DMS 273 treated with DMSO at 0.1 percent for 48 hours (cell line): ENCODE measurements around the gene PEX16.

Source experiments
- DNase-seq: peaks from one replicate; lab custom pipeline; 2025; lab: John Stamatoyannopoulos, UW

Gene PEX16

DNA sequence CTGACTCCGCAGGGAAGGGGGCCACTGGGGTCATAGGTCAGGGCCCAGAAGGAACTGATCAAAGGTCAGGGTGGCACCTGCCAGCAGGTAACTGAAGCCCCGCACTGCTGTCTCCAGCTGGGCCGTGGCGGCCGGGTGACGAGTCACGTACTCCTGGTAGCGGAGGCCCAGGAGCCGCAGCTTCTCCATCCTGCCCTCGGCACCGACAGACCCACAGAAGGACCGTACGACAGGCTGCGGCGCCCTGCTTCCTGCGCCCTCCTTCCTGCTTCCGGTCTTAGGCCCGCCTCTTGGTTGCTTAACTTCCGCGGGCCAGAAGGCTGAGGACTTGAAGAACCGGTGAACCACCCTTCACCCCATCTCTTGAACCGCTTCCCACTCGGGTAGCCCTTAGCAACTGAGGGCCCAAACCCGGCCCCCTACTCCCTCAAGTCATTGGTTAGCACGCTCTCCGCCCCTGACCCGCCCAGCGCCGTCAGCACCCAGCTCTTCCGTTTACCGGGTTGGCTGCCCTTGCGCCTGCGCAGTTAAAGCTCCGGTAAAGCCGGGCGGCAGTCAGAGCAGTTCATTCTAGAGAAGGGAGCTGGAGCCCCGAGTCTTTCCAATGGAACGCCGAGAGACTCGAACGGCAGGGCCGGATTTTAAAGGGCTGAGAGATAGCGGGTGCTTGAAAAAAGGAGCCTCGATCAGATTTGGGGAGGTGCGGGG, at the start of gene PEX16:
TSS of gene PEX16 (minus strand) at position 255 of the 708 bp plus-strand sequence. CDS start at position 189, 66 bp downstream.
- DNase-seq = peak; percentile 93

GRCh38 chr11:45964911-45965389, 47.3 kb upstream of the PEX16 start:
- peak; percentile 9 for DNase-seq

DNA sequence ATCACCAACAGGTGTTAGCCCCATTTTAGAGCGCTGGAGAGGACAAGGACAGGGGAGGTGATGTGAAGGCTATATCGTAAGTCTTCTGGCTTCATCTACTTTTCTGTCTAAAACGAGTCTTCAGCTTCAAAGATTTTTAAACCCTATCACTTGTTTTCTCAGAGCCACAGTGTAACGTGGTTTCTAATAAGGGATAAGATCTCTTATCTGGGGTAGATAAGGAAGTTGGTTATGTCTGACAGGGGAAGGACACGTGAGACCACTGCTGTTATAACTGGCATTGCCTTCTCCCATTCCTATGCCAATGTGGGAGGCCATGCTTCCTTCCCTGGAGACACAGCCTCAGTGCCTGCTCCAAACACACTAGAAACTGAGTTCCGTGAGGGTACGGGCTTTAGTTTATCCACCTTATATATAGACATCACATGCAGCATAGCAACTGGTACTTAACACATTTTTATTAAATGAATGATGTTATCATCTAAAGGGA, 44.1 kb upstream of the PEX16 start:
- no peak for DNase-seq

GRCh38 chr11:45960387-45961095, 42.9 kb upstream of the PEX16 start:
- no peak for DNase-seq

DNA sequence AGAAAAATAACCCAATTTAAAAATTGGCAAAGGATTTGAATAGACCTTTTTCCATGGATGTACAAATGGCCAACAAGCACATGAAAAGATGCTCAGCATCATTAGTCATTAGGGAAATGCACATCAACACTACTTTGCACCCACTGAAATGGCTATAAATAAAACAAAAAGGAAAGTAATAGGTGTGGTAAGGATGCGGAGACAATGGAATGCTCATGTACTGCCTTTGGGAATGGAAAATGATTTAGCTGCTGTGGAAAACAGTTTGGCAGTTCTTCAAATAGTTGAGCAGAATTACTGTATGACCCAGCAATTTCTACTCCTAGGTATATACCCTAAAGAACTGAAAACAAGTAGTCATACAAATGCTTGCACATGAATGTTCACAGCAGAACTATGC, 42.2 kb upstream of the PEX16 start:
- DNase-seq = no peak

DNA sequence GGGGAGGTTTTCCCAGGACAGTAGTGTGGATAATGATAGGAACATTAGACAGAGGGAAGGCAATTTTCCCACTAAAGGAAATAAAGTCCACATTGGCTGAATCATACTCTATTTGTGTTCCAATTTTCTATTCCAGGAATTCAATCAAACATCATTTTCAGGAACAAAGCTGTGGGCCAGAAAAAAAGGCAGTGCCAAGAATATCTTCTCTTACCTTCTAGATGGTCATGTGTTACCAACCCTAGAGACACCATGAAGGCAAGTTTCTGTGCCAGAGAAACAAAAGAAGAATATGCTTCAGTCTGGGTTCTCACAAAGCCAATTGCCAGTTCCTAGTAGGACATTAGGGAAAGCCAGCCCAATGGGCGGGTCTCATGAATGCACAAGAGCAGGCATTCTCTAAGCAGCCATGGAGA, 32.3 kb upstream of the PEX16 start:
- no peak for DNase-seq

- no peak for DNase-seq
Observed at GRCh38 chr11:45948356-45948755, 30.7 kb upstream of the PEX16 start.

DNA sequence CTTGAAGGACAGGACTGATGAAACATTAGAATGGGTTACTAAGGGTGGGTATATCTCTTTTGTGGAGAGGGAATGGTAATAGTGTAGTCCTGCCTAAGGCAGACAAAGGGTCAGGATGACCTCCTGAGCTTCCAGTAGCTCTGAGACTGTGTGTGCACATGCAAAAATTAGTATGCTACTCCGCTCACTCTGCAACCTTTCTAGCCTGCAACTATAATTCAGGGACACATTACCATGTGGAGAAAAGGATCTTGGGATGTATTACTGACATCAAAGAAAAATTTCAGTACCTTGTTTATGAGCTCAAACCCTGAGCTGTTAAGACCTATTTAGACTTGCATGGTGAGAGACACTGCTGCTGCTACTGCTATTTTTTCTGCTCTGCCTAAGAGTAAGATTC, 30.2 kb upstream of the PEX16 start:
- DNase-seq = no peak

DNA sequence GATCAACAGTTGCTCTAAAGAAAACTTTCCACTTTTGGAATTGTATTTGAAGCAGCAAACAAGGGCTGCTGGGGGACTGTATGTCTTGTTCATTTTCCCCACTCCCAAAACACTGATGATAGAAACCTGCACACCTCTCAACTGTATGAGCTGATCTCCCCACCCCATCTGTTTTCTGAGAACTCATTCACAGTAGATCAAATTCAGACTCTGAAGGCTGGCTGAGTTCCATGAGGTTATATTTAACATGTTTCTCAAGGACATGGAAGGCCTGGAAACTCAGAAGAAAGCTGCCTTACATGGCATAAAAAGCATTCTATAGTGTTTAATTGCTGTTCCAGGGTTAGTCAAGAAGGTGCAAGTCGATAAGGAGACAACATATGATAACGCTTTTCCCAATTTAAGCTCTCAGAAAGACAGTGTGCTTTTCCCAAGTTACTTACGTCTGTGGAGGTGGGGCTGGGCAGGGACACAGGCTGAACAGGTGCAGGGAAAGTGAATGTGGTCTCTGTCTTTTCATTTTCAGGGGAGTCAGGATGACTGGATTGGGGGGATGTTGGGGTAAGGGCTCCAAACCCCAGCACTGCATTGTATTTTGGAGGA, 27.8 kb upstream of the PEX16 start:
- no peak for DNase-seq

GRCh38 chr11:45942381-45942780, 24.7 kb upstream of the PEX16 start:
- DNase-seq = no peak

DNA sequence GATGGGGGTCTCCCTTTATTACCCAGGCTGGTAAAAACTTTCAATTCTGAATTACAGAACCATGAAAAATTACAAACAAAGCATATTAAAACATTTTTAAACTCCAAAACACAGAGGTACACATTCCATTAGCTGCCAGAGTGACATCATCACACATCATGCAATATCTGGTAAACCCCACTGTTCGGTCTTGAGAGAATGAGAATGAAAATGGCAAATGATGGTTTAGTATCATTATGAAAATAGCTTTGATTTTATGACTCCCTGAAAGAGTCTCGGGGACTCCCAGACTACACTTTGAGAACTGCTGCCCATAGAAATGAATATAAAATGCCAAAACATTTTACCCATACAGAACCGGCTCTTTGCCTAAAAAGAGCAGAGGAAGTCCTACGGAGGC, 23.6 kb upstream of the PEX16 start:
- no peak for DNase-seq

GRCh38 chr11:45939836-45940235, 22.2 kb upstream of the PEX16 start:
- no peak for DNase-seq

DNA sequence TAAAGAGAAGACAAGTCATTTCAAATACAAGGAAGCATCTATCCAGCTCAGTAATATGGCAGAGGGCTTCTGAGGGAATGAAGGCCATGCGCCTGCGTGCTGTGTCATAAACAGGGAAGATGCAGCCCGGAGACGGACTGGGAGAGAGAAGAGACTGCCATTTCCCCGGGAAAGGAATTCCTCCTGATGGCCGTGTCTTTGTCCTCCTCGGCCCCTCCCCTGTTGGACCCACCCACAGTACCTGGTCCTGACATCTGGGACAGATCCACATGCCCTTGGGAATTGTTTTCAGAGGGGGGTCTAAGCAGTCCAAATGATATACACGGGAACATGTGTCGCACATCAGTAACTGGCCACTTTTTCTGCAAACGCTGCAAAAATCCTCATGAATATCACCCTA, 20.2 kb upstream of the PEX16 start:
- no peak for DNase-seq

DNA sequence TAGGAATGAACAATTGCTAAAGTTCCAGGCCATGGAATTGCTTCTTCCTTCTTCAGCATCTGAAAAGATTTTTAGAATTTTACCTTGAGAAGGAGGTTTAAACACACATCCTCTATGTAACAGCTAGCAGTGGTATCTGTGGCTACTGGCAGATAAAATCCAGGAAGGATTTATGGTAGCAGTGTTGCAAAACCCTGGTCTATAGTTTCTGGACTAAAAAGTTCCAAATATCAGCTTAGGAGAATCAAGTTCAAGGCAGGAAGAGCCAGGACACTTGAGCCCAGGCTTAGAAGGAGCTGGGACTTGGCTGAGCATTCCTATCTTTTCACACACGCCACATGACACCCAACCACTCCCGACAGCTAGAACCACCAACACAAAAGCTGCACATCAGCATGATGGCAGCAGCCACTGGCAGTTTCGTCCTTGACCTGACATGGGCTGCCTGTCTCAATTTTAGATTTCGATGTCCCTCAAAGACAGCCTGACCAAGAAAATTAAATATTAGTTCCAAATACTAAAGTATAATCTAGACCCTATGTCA, 18.9 kb upstream of the PEX16 start:
- no peak for DNase-seq

GRCh38 chr11:45935349-45936064, 17.8 kb upstream of the PEX16 start:
- DNase-seq = no peak

DNA sequence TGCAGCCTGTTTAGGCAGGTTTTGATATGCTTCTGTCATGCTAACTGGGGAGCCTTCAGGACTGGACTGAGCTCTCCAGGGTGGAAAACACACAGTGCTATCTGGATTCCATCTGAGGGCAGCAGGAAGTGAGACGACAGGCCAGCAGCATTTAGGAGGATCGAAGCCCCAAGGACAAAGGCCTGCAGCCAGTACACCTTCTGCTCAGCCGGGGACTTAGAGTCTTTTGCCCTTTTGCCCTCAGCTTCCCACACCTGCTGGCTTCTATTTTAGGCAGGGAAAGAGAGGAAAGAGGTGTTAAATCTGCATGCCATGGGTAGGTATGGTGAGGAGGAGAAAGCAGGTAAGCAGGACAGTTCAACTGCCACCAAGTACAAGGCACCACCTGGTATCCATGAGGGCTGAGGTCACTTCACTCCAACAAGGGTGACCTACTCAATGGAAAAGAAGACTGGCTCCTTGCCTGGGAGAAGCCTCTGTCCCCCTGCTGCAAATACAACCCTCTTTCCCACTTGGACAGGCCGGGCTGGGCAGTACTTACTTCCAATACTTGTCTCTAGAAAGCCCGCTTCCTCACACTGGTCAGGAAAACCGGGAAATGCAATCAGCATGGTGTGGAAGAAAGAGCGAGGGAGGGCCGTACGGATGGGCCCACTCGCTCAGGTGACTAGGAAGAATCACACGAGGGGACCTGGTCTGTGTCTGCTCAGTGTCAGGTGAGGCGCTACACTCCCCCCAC, 17.1 kb upstream of the PEX16 start:
- no peak for DNase-seq

DNA sequence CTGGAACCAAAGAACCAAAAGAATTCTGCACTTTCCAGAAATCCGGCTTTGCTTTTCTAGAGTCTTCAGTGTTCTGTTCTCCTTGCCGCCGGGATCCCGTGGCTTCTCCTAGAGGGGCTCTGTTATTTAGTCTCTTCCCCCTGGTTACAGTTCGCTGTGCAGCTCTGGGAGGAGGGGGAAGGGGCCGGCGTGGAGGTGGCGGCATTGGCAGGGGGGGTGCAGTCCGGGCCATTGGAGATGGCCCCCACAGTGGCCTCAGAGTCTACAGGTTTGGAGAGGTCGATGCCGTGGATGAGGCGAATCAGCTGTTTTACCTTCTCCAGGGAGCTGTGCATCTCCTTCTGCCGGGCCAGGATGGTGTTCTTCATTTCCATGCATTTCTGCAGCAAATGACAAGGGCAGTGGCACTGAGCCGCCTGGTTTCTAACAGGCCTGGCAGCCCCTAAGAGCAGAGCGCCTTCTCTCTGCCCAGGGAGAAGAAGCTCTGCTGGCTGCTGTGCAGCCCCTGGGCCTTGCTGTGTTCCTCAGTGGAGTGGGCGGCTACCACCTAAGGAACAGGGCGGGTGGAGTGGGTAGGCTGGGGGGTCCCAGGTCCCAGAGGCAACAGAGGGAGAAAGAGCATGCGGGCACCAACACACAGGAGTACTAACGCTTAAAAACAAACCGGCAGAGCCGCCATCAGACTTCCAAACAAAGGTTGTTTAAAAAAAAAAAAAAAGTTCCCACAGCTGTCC, 16.3 kb upstream of the PEX16 start:
- no peak for DNase-seq

DNA sequence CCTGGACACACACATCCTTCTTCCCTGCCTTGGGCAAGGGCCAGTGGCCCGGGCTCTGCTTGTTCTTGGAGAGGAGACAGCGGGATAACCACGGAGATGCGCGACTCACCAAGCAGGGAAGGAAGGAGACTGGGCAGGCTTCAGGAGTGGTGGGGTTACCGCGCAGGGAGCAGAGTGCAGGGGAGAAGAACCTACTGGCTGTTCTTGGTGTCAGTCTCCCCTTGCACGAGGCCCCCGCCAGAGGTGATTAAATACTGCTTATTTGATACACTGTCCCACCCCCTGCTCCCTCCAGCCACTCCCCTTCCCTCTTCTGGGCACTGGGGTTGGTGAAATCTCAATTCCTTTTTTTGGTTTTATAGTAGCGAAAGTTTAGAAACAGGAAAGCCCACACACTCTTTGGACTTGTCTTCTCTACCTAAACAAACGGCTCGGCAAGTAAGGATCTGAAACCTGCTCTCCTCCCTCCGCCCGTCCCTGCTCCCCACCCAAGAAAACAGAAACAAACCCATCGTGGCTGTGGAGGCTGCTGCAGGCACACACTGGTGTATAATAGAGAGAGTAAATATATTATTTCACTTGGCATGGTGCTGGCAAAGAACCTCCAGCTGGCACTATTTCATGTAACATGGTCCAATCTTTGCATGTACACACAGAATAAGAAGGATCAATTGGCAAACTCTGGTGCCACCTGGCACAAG, 15.6 kb upstream of the PEX16 start:
- DNase-seq = no peak

GRCh38 chr11:45932217-45932616, 14.5 kb upstream of the PEX16 start:
- DNase-seq = no peak

GRCh38 chr11:45931739-45932138, 14.1 kb upstream of the PEX16 start:
- no peak for DNase-seq
